ENCODE data around the gene C12orf57.

The C12orf57 gene

DNA sequence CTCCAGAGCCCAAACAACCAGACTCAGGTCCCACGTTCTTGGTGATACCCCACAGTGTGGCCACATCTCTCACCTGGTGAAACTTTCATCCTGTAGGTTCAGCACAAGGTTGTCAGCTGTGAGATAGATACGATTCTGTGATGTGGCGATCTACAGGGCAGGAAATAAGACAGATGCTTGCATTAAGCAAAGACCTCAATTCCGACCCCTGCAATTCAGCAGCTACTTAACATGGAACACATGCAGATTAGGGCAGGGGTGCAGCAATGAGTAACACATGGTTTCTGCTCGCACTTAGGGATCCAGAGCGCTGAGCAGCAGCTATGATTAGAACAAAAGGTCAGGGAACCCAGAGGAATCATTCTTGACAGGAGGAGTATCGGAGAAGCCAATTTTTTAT lies 22.5 kb downstream of the C12orf57 start:
- no peak for DNase-seq

- DNase-seq: no peak
Observed at GRCh38 chr12:6967651-6968100, 23.9 kb downstream of the C12orf57 start.

- no peak for DNase-seq
Observed at GRCh38 chr12:6968426-6968825, 24.6 kb downstream of the C12orf57 start.

DNA sequence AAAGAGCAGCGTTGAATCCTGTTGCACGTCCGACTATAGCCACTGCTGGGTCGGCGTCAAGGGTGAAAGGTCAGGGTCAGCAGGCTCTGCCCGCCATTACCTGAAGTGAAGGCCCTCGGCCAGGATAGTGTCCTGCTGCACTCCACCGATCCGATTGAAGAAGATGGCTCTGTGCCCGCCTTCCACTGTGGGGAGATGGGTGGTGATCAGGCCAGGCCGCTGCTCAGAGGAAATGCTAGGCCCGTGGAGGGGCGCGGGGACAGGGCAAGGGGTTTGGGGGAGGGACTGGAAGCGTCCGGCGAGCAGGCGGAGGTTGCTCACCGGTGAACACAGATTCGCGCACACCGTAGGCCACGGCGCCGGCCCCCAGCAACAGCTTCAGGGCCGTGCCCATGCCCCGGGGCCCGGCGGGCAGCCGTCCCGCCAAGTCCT lies 26.3 kb downstream of the C12orf57 start:
- no peak for DNase-seq

DNA sequence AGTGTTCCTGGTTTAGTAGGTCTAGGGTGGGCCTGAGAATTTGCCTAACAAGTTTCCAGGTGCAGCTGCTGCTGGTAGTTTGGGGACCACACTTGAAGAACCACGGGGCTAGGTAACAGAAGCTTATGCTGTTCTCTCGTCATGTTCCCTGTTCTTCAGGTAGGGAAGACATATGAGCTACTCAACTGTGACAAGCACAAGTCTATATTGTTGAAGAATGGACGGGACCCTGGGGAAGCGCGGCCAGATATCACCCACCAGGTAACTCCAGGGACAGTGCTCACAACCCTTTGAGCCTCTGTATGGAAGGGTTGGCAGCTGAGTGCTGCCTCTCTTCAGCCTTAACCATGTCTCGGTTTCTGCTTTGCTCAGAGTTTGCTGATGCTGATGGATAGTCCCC lies 30.4 kb downstream of the C12orf57 start:
- no peak for DNase-seq

- DNase-seq: no peak
Observed at GRCh38 chr12:6975297-6976032, 31.6 kb downstream of the C12orf57 start.

GRCh38 chr12:6977653-6978052 lies 33.8 kb downstream of the C12orf57 start:
- no peak for DNase-seq

DNA sequence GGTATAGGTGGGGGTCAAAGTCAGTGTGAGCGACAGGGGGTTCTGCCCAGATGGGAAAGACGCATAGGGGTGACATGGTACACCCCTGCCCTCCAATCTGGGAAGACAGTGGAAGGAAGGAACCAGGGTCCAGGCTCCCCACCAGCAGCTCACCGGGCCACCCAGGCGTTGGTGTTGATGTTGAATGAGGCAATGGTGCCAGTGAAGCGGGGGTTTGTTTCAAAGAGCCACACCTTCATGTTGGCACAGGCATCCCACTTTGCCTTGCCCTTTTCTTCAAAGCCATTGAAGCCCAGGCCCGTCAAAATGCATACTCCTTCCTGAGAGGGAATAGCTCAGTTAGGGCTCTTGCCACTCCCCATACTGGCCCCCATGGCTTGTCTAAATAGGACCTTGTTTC lies 34.4 kb downstream of the C12orf57 start:
- DNase-seq: no peak

GRCh38 chr12:6978611-6979011 lies 34.8 kb downstream of the C12orf57 start:
- no peak for DNase-seq

DNA sequence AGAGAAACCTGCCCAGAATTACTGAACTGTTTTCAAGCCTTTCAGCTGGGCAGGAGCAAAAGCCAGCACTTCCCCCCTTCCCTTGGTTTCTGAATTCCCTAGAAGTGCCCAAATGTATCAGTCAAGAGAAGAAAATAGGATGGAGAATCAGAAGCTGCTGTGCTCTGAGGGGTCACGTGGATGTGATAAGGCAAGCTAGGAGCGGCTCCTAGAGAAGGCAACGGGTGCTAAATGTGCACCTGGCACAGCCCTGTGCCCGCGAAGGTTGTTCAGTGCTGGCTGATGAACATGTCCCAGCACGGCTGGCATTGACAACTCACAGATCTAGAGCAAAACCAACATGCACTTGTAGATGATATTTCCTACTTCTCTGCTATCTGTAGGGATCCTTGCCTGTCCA lies 35.2 kb downstream of the C12orf57 start:
- DNase-seq: no peak

- no peak for DNase-seq
Observed at GRCh38 chr12:6979453-6979852, 35.6 kb downstream of the C12orf57 start.

DNA sequence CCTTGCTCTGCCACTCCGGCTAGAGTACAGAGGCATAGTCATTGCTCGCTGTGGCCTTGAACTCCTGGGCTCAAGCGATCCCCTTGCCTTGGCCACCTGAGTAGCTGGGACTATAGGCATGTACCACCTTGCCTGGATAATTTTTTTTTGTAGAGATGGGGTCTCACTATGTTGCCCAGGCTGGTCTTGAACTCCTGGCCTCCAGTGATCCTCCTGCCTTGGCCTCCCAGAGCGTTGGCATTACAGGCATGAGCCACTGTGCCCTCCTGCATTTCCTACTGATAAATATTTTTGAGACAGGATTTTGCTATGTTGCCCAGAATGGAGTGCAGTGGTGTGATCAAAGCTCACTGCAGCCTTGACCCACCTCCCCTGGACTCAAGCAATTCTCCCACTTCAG lies 36.3 kb downstream of the C12orf57 start:
- no peak for DNase-seq

- DNase-seq: no peak
Observed at GRCh38 chr12:6980740-6981139, 36.9 kb downstream of the C12orf57 start.

- DNase-seq: no peak
Observed at GRCh38 chr12:6981152-6982052, 37.6 kb downstream of the C12orf57 start.

DNA sequence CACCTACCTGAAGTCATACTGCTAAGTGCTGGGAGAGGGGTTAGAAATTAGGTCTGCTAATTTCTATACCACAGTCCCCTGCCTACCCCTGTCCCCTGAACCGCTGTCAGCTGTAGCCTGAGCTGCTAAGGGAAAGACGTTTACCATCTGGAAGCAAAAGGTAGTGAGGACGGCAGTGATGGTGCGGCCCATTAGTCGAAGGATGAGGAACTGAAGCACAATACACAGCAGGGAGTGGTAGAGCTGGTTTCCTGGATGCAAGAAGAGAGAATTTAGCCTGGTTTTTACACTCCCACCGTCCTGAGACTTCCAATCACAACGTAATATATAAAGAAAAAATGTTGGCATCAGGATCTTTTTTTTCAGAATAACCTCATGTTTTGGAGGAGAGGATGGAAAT lies 38.7 kb downstream of the C12orf57 start:
- DNase-seq: no peak

- DNase-seq: no peak
Observed at GRCh38 chr12:6987956-6988553, 44.2 kb downstream of the C12orf57 start.
